OCI-LY3 (cell line): ENCODE measurements around the gene ST6GALNAC5.

Experiments used
- EZH2phosphoT487 ChIP-seq: fragments of 200-600 bp; shearing (Covaris generic); IDR thresholded peaks from 2 replicates; pipeline ENCODE4 v1.6.1; 2018; ENCODE audit warnings: antibody characterized with exemption, mixed run types, low read depth
- TF ChIP-seq, protein P1 (sequence below): fragments of 200-600, 300-600 bp; sonication (generic); IDR thresholded peaks from 2 replicates; pipeline ENCODE4 v1.5.1; 2014; ENCODE audit warnings: antibody characterized with exemption, low read length, low read depth

GRCh38 chr1:77024500-77024899 lies 157.2 kb downstream of the ST6GALNAC5 start:
- TF ChIP-seq, protein P1, sequence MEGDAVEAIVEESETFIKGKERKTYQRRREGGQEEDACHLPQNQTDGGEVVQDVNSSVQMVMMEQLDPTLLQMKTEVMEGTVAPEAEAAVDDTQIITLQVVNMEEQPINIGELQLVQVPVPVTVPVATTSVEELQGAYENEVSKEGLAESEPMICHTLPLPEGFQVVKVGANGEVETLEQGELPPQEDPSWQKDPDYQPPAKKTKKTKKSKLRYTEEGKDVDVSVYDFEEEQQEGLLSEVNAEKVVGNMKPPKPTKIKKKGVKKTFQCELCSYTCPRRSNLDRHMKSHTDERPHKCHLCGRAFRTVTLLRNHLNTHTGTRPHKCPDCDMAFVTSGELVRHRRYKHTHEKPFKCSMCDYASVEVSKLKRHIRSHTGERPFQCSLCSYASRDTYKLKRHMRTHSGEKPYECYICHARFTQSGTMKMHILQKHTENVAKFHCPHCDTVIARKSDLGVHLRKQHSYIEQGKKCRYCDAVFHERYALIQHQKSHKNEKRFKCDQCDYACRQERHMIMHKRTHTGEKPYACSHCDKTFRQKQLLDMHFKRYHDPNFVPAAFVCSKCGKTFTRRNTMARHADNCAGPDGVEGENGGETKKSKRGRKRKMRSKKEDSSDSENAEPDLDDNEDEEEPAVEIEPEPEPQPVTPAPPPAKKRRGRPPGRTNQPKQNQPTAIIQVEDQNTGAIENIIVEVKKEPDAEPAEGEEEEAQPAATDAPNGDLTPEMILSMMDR, result no peak
- TF ChIP-seq EZH2phosphoT487, result no peak
